Osteoblast (primary cell): ENCODE data around the gene DAAM2. TPM values are rescaled to one million over a fixed set of nuclear protein-coding genes. Genes with fewer than 3 reads are reported as not detected.

Experiments
- DNase-seq: peaks from one replicate; pipeline ENCODE4 v3.0.0; 2011; ENCODE audit warnings: low spot score, mixed read lengths; ENCODE audit not compliant: insufficient read length; ENCODE audit errors: missing footprints
- H2AFZ ChIP-seq: 2 replicates; pipeline ENCODE4 v1.6.0; 2011; ENCODE audit warnings: mild to moderate bottlenecking, low read length
- H3K27ac ChIP-seq: 2 replicates; pipeline ENCODE4 v1.5.1; 2011; ENCODE audit warnings: mild to moderate bottlenecking, low read depth, low read length, moderate library complexity
- H3K27me3 ChIP-seq: 2 replicates; pipeline ENCODE4 v1.6.0; 2012; ENCODE audit warnings: mild to moderate bottlenecking, control low read depth, inconsistent platforms, low read length, moderate library complexity; ENCODE audit not compliant: insufficient read depth
- H3K36me3 ChIP-seq: 2 replicates; pipeline ENCODE4 v1.5.1; 2011; ENCODE audit warnings: mild to moderate bottlenecking, low read length, control low read depth, moderate library complexity; ENCODE audit not compliant: insufficient read depth
- H3K4me1 ChIP-seq: 2 replicates; pipeline ENCODE4 v1.5.1; 2011; ENCODE audit warnings: mild to moderate bottlenecking, low read length, control low read depth, moderate library complexity; ENCODE audit not compliant: insufficient read depth
- H3K4me2 ChIP-seq: 2 replicates; pipeline ENCODE4 v1.6.0; 2011; ENCODE audit warnings: mild to moderate bottlenecking, low read length; ENCODE audit not compliant: insufficient read depth
- H3K4me3 ChIP-seq: fragments of 200-600 bp; sonication (generic); 3 replicates; pipeline ENCODE4 v1.5.1; 2012; ENCODE audit warnings: mild to moderate bottlenecking, low read length, inconsistent platforms; ENCODE audit not compliant: insufficient read depth
- H3K79me2 ChIP-seq: 2 replicates; pipeline ENCODE4 v1.6.0; 2012; ENCODE audit warnings: mild to moderate bottlenecking, low read length, control low read depth, inconsistent platforms; ENCODE audit not compliant: insufficient read depth
- H3K9me3 ChIP-seq: 2 replicates; pipeline ENCODE4 v1.5.1; 2011; ENCODE audit warnings: low read depth, low read length, control low read depth
- H4K20me1 ChIP-seq: 2 replicates; pipeline ENCODE4 v1.6.0; 2012; ENCODE audit warnings: mild to moderate bottlenecking, low read length, control low read depth; ENCODE audit not compliant: insufficient read depth
- CTCF ChIP-seq: IDR thresholded peaks from 2 replicates; pipeline ENCODE4 v1.5.1; 2011; ENCODE audit warnings: mild to moderate bottlenecking, low read depth, low read length, moderate library complexity; ENCODE audit errors: extremely low read depth
- total RNA-seq: library from RNA; depleted of rRNA; stranded (reverse); fragments of >200 nt; gene quantifications from 2 replicates; pipeline ENCODE4 v1.2.3, GENCODE V29; 2012

DAAM2 gene
- total RNA-seq, 1 donor, result 29.0 TPM

GRCh38 chr6:39754514-39755115 lies 37.6 kb upstream of the DAAM2 start:
- Histone ChIP-seq H3K79me2 (no peaks in the 10 kb centered on the region), H3K9me3 (no peaks in the 10 kb centered on the region), H3K4me1 (no peaks in the 10 kb centered on the region), H3K4me3 (no peak overlapping the region), H3K27ac (no peak overlapping the region), H4K20me1 (no peaks in the 10 kb centered on the region), H3K36me3 (no peaks in the 10 kb centered on the region), H2AFZ (no peak overlapping the region), H3K4me2 (no peak overlapping the region), H3K27me3 (no peaks in the 10 kb centered on the region)
- no peak for DNase-seq
- TF ChIP-seq CTCF, result no peak

GRCh38 chr6:39755231-39755630 lies 36.9 kb upstream of the DAAM2 start:
- no peaks in the 10 kb centered on the region for H4K20me1 ChIP-seq
- no peaks in the 10 kb centered on the region for H3K9me3 ChIP-seq
- no peak for TF ChIP-seq CTCF
- H3K4me2 ChIP-seq, result no peak overlapping the region
- no peaks in the 10 kb centered on the region for H3K36me3 ChIP-seq
- no peaks in the 10 kb centered on the region for H3K27me3 ChIP-seq
- no peak overlapping the region for H3K27ac ChIP-seq
- H3K4me1 ChIP-seq, result no peaks in the 10 kb centered on the region
- H3K4me3 ChIP-seq, result no peak overlapping the region
- H3K79me2 ChIP-seq, result no peaks in the 10 kb centered on the region
- DNase-seq, result no peak
- no peak overlapping the region for H2AFZ ChIP-seq

- Histone ChIP-seq H3K27ac (no peak overlapping the region), H3K4me2 (no peak overlapping the region), H3K4me3 (no peak overlapping the region), H3K79me2 (no peaks in the 10 kb centered on the region), H3K4me1 (no peaks in the 10 kb centered on the region), H4K20me1 (no peaks in the 10 kb centered on the region), H3K27me3 (no peaks in the 10 kb centered on the region), H3K9me3 (no peaks in the 10 kb centered on the region), H2AFZ (no peak overlapping the region), H3K36me3 (no peaks in the 10 kb centered on the region)
- TF ChIP-seq CTCF, result no peak
- no peak for DNase-seq
Observed at GRCh38 chr6:39756582-39756981, 35.6 kb upstream of the DAAM2 start.

GRCh38 chr6:39758905-39759605 lies 33.1 kb upstream of the DAAM2 start:
- Histone ChIP-seq H4K20me1 (no peaks in the 10 kb centered on the region), H3K9me3 (no peaks in the 10 kb centered on the region), H3K4me1 (no peaks in the 10 kb centered on the region), H3K36me3 (no peaks in the 10 kb centered on the region), H3K27ac (no peak overlapping the region), H3K4me3 (no peak overlapping the region), H3K79me2 (no peaks in the 10 kb centered on the region), H2AFZ (no peak overlapping the region), H3K4me2 (no peak overlapping the region), H3K27me3 (no peaks in the 10 kb centered on the region)
- no peak for DNase-seq
- TF ChIP-seq CTCF, result no peak
